HG03159 (cell line): ENCODE data around the gene OCA2.
"Not testable (repeated sequence)": the region's sequence is repeated elsewhere in the genome, so short reads cannot be mapped to it uniquely, and the experiment has no call there.

Experiments
- ATAC-seq: cut with Tn5 transposase; IDR thresholded peaks from one replicate; pipeline ENCODE4 v1.9.1; 2021; ENCODE audit warnings: mild to moderate bottlenecking, moderate library complexity; ENCODE audit not compliant: unreplicated experiment

The OCA2 gene

GRCh38 chr15:28121577-28121976 is 22.5 kb upstream of the OCA2 start:
- ATAC-seq, result not testable (repeated sequence)

GRCh38 chr15:28120359-28120640 is 21.2 kb upstream of the OCA2 start:
- ATAC-seq, result no peak

DNA sequence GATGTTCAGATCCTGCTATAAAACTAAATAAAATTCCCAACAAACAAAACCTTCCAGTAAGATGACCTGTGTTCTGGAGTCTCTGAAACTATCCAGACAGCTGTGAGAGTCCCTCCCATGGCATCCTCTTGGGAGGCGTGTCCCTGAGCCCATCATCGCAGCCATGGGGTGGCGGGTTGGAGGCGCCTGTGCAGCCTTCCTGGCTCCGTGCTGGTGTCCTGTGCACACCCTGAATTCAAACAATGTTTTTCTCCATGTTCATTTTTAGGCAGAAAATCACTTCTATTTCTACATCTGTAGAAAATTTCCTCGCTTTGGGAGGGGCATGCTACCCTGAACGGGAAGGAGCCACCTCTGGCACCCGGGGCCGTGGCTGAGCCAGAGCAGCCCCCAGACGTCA is 19.4 kb upstream of the OCA2 start:
- no peak for ATAC-seq

DNA sequence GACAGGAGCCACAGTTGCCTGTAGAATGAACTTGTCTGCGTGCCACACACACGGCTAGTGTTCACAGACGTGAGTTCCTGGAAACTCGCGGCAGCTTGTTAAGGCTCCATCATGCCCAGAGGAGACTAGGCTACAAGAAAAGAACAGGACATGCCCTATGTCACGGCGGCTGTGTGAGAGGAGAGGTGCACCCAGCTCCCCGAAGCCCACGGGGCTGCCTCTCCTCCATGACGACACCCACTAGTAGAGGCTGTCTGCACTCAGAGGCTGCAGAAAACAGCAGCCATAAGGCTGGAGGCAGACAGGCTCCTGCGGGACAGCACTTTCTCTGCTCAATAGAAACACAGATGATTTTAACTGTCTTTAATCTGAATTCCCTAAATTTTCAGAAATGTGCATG is 19.0 kb upstream of the OCA2 start:
- ATAC-seq, result no peak

GRCh38 chr15:28117432-28117990 is 18.4 kb upstream of the OCA2 start:
- no peak for ATAC-seq

GRCh38 chr15:28116521-28117431 is 17.7 kb upstream of the OCA2 start:
- no peak for ATAC-seq

DNA sequence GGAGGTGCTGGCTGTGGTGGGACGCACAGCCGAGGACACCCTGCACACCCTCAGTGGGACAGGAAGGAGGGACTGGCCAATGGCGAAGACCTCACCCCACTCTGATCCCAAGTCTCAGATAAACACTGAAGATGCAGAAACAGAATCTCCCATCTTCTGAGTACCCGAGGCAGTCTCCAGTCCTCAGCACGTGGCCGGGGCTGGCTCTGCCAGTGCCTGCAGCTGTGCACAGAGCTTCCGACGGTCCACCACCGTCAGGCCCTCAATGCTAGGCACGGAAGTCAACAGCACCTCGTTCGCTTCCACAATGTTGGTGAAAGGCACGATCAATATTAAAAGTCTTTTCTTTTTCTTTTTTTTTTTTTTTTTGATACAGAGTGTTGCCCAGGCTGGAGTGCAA is 16.8 kb upstream of the OCA2 start:
- no peak for ATAC-seq

GRCh38 chr15:28114721-28115622 is 15.9 kb upstream of the OCA2 start:
- ATAC-seq, result no peak

DNA sequence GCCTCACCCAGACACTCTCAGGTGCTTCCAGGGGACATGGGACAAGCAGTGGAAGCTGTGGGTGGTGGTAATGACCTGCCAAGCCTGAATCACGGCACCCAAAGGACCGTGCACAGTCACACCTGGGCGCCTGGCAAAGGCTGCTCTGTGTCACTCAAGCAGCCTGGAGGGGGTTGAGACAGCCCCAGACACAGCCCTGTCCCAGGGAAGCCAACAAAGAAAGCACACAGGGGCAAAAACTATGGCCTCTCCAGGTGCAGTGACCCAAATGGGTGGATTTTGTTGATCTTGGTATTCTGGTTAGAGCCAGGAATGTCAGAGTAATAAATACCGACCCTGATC is 15.0 kb upstream of the OCA2 start:
- ATAC-seq, result no peak

DNA sequence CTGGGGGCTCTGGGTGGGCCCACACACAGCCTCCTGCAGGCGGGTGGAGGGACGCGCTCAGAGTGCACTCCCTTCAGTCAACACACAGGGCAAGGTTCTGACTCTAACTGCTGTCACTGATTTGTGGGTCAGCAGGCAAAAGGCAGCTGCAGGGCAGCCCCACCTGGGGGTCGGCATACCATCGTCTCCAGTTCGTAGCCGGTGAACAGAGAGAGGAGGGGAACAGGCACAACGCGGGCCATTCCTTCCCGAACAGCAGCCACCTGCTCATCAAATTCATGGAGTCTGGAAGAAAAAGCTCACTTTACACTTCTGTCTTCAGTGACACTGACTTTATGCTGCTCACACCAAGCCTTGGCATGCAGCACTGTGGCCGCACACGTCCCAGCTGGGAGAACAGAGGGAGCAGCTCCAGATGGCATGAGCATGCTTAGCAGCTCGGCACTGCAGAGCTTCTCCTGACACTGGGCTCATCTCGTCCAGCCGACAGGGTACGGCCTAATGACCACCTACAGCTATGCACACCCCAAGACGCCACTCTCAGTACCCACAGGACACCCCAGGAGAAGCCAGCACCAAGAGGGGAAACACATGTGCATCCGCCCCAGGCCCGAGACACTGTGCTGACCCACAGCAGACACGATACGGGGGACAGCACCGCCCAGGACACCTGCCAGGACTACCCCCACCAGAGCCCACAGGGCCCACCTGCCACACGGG is 14.4 kb upstream of the OCA2 start:
- ATAC-seq, result no peak

GRCh38 chr15:28112962-28113361 is 13.8 kb upstream of the OCA2 start:
- ATAC-seq, result no peak

DNA sequence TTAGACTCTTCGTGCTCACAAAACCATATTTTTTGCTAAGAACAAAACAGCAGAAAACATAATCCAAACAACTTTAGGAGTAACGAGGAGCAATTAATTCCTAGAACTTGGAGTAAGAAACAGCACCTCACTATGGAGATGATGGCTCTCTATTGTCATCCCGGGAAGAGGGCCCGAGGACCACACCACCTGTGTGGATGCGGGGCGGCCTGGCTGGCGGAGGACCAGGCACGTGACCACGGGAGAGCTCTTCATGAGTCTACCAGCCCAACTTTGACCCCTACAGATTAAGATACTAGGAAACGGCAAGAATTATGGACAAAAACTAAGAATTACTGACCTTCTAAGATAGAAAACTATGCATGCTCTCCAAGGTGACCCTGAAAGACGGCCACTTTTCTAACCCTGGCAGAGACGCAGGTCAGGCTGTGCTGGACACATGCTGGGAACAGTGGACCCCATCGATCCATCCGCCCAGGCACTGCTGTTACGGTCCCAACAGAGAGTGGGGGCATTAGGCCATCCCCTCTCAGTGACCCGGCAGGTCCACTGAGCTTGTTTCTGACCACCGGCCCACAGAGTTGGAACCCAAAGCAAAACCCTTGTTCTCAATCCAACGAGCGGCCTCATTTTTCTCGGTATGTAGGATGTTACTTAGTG is 13.1 kb upstream of the OCA2 start:
- ATAC-seq, result no peak

- ATAC-seq, result no peak
Observed at GRCh38 chr15:28111543-28111942, 12.4 kb upstream of the OCA2 start.

DNA sequence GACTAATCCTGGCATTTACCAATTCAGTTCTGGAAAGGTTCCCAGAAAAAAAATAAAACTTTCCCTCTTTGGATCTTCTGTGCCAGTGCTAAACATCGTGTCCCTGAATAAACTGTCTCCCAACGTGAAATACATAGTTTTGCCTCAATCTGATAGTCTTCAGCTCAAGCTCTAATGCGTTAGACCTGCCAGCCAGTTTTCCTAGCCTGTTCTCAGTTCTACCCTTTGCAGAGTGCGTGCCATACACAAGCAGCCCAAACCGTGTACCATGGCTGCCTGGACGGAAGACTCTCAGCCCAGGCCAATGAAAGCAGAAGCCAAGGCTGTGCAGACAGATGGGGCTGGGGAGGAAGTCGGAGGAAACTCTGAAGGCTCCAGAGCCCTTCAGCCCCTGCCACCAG is 11.4 kb upstream of the OCA2 start:
- ATAC-seq, result no peak

DNA sequence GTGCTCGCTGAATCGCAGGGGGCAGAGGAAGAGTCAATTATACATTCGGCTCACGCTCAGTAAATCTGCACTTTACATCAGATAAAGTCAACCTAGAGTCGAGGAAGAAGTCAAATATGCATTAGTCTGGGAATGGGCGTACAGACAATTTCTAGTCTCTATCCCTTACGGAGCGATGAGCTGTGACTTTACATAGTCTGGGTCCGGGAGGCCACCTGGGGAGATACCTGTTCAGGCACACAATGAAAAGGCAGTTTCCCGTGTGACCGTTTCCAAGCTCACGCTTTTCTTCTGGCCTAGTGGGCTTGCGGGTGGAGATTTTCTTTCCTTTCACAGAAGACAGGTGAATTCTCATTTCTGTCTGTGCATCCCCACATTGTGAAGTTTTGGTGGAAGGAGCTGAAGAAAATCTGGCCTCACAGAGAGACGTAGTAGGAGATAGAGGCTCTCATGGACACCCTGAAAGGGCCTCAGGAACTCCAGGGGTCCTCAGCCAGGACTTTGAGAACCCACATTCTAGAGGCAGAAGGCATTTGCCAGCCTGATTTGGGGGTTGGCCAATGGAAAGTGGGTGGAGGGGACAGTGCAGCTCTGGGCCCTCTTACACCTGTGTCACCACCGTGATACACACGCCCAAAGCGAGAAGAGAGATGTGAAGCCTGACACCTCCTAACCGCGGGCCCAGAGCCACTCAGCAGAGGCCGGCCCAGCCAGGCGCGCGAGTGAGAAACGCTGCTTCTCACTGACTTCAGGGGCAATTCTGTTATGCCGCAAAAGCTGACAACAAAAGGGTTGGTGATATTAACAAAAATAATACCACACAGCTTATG is 10.7 kb upstream of the OCA2 start:
- no peak for ATAC-seq

DNA sequence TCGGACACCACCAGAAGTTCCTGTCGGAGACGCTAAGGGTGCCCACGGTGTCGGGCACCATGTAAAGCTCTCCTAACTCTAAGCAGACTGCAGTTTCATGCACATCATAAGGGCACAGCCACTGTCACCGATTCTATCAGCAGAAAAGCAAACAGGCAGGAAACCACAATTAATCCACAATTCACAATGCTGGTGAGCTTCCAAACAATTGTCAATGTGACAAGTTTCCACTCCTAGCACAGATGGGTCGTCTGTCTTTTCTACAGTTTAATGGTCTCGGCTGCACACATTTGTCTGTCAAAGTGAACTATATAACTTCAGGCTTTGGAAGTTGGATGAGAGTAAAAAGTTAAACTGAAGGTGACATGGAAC is 8.8 kb upstream of the OCA2 start:
- no peak for ATAC-seq

GRCh38 chr15:28107111-28107903 is 8.2 kb upstream of the OCA2 start:
- no peak for ATAC-seq

GRCh38 chr15:28106294-28107110 is 7.4 kb upstream of the OCA2 start:
- no peak for ATAC-seq
